GM18505 (cell line): ENCODE data around the gene NLRP1.

ENCODE experiments used
- ATAC-seq: cut with Tn5 transposase; IDR thresholded peaks from one replicate; pipeline ENCODE4 v1.9.1; 2021; ENCODE audit not compliant: unreplicated experiment
- POLR2A ChIP-seq: IDR thresholded peaks from 4 replicates; pipeline ENCODE4 v1.6.1; 2011; ENCODE audit warnings: borderline replicate concordance; ENCODE audit not compliant: insufficient read depth, insufficient read length; ENCODE audit errors: extremely low read depth

Gene NLRP1

GRCh38 chr17:5509482-5509881 is 74.8 kb downstream of the NLRP1 start:
- TF ChIP-seq POLR2A, result no peak

GRCh38 chr17:5508810-5509209 is 75.5 kb downstream of the NLRP1 start:
- ATAC-seq, result no peak
- no peak for TF ChIP-seq POLR2A

More at GRCh38 chr17:5509482-5509881, 74.8 kb downstream of the NLRP1 start:
- no peak for ATAC-seq

GRCh38 chr17:5506307-5506706 is 78.0 kb downstream of the NLRP1 start:
- TF ChIP-seq POLR2A, result no peak
- ATAC-seq, result no peak

- no peak for TF ChIP-seq POLR2A
- no peak for ATAC-seq
Measured at GRCh38 chr17:5502552-5502951, 81.8 kb downstream of the NLRP1 start.

GRCh38 chr17:5501685-5502084 is 82.6 kb downstream of the NLRP1 start:
- ATAC-seq, result no peak
- TF ChIP-seq POLR2A, result no peak

GRCh38 chr17:5500589-5501391 is 83.5 kb downstream of the NLRP1 start:
- no peak for TF ChIP-seq POLR2A
- ATAC-seq, result no peak

GRCh38 chr17:5500247-5500588 is 84.1 kb downstream of the NLRP1 start:
- no peak for TF ChIP-seq POLR2A
- no peak for ATAC-seq

- no peak for ATAC-seq
- no peak for TF ChIP-seq POLR2A
Measured at GRCh38 chr17:5499476-5500231, 84.7 kb downstream of the NLRP1 start.

- no peak for TF ChIP-seq POLR2A
Measured at GRCh38 chr17:5492970-5493369, 91.3 kb downstream of the NLRP1 start.

GRCh38 chr17:5488752-5489151 is 95.6 kb downstream of the NLRP1 start:
- ATAC-seq, result no peak
- TF ChIP-seq POLR2A, result no peak

More at GRCh38 chr17:5492970-5493369, 91.3 kb downstream of the NLRP1 start:
- ATAC-seq, result no peak

GRCh38 chr17:5486206-5487124 is 97.8 kb downstream of the NLRP1 start, which contains the start of gene MIS12:
Gene MIS12, plus strand, starts transcription at chr17:5486566. Its CDS starts 2,297 bp downstream, at chr17:5488863.
- ATAC-seq, result peak; percentile 78
- peak; percentile 88 for TF ChIP-seq POLR2A

GRCh38 chr17:5485270-5486205 is 98.8 kb downstream of the NLRP1 start, which contains the start of gene DERL2:
Gene DERL2, minus strand, starts transcription at chr17:5486178. Its CDS starts 17 bp downstream, at chr17:5486161.
- TF ChIP-seq POLR2A, result no peak
- peak; percentile 25 for ATAC-seq
